T-helper 1 cell treated with Interleukin-12 subunit alpha and Interleukin-12 subunit beta and Interleukin-4 antibody, amounts not matched to agents 30 ng/mL and 1 ng/mL, for 36 hours (primary cell): ENCODE measurements around the gene NXN. TPM values are rescaled to one million over a fixed set of nuclear protein-coding genes. Genes with fewer than 3 reads are reported as not detected.
"Not testable (repeated sequence)": the region's sequence is repeated elsewhere in the genome, so short reads cannot be mapped to it uniquely, and the experiment has no call there.

Experiments
- intact Hi-C: fragments of 100-400 bp; cut with micrococcal nuclease; formaldehyde crosslinking; loops from one replicate; pipeline ENCODE4 v1.15.1; 2024
- total RNA-seq: library from RNA; stranded (reverse); gene quantifications from 2 replicates; pipeline ENCODE4 v1.2.3, GENCODE V29; 2022

NXN gene
- total RNA-seq, 1 donor from 2014 or later = 0.34 TPM

DNA sequence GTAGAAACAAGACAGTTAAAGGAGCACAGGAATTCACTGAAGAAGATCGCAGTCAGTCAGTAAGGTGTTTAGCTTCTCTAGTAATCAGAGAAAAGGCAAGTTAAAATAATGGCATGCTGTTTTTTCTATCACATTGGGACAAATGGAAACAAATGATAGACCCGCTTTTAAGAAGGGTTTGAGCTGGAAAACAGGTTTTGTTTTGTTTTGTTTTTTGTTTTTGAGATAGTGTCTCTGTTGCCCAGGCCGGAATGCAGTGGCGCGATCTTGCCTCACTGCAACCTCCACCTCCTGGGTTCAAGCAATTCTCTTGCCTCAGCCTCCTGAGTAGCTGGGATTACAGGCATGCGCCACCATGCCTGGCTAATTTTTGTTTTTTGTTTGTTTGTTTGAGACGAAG is 193.7 kb downstream of the NXN start:
- intact Hi-C loops = not testable (repeated sequence)

DNA sequence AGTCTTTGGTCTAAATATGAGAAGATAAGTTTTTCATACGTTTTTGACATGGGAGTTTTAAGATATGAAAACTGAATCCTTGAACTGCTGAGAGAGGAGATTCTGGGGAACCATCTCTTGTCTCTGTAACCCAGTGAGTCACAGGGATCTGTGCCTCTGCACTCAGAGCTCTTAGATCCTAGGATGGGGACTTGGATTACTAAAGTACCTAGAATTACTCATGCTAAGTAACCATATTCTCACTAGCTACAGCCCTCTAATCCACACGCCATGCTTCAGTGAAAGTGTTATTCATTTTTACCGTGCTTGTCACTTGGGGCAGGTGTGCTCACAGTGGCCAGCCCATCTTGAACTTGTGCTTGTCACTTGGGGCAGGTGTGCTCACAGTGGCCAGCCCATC is 195.4 kb downstream of the NXN start:
- intact Hi-C loops = no loop called here

DNA sequence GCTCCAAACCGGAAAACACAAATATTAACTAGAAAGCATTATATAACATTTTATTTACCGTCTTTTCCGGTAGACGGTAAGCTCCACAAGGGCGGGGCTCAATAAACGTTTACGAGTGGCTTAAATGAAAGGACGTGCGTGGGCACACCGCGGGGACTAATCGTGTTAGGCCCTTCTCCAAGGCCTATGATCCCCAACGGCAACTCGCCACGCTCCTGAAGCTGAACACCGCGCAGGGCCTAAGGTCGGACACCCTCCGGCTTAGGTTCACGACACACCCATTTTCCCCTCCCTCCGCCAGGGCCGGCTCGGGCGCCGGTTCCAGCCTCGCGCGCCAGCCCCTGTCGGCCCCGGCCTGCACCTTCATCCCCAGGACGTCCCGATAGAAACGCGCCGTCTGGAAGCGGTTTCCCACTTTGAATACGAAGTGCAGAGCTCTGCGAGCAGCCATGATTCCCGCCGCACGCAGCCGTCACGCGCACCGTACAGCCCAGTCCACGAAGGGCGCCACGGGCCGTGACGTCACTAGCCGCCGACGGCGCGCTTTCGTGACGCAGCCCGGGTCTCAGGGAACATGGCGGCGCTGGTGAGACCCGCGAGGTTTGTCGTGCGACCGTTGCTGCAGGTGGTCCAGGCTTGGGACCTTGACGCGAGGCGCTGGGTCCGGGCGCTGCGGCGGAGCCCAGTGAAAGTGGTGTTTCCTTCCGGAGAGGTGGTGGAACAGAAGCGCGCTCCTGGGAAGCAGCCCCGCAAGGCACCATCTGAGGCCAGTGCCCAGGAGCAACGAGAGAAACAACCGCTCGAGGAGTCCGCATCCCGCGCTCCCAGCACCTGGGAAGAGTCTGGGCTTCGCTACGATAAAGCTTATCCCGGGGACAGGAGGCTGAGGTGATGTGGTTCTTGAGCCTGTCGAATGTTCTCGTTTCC is 197.5 kb downstream of the NXN start, which contains the start of the genes GLOD4 and MRM3:
Gene GLOD4 (minus strand): TSS at position 476 of the 927 bp plus-strand sequence. CDS start 25 bp downstream, at position 451.
Gene MRM3 (plus strand): TSS at position 549 of the 927 bp plus-strand sequence. CDS start 26 bp downstream, at position 575.
- intact Hi-C loops = loop anchor here (1.0 to 2.0 kb wide), 5 partner anchors 30 to 371 kb away; partner anchors contain the start of genes GEMIN4 and VPS53

DNA sequence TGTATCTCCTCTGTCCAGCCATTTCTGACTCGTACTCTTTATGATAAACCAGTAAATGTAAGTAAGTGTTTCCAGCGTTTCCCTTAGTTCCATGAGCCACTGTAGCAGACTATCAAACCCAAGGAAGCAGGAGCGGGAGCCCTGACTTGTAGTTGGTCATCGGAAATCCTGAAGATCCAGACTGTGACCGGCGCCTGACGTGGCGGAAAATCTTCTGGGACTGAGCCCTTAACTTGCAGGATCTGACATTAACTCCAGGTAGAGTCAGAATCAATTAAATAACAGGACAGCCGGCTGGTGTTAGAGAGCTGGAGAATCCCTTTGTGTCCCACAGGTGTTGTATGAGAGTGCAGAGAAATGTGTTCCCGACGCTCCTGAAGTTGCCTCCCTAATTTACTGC is 201.5 kb downstream of the NXN start:
- intact Hi-C loops = no loop called here

DNA sequence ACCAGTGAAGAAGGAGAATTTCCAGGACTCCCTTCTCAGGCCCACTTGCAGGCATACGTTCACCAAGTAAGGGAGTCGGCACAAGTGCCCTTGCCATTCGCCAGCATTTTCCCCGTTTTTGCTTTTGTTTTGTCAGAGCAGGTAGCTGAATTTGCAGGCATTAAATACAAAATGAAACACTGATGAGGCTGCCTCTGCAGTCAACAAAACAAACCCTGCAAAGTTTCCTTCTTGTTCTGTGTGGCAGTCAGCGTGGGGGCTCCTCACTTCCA is 205.3 kb downstream of the NXN start:
- intact Hi-C loops = no loop called here

DNA sequence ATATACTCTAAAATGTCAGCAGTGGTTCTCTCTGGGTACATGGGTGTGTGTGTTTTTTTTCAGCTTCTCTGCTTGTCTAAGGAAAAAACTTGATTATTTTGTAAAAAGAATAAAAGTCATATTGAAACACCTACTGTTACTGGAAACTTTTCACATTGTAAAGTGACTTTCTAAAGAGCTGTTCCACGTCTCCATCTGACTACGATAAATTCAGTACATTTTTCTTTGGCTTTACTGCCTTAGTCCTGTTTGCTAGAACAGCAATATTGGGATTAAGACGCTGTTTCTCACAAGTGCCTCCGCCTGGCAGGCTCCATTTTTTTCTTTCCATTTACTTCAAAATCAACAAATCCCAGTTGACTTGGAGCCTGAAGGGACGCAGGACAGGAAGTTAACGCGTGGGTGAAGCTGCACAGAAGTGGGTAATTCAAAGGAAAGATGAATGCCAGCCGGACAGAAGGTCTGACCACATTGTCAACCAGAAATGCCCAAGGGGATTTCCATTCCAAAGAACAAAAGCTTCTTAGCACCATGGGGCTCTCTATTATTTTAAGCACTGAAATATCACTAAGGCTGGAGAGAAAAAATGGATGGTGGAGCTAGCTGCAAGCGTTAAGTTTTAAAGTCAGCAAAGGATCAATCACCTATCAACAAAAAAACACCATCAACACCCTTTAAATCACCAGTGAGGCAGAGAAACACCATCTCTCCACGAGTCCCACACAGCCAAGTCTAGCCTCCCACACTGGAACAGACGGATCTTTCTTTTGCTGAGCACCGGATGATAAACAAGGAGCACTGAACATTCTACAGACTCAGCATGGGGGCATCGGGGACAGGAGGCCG is 205.9 kb downstream of the NXN start:
- intact Hi-C loops = no loop called here

DNA sequence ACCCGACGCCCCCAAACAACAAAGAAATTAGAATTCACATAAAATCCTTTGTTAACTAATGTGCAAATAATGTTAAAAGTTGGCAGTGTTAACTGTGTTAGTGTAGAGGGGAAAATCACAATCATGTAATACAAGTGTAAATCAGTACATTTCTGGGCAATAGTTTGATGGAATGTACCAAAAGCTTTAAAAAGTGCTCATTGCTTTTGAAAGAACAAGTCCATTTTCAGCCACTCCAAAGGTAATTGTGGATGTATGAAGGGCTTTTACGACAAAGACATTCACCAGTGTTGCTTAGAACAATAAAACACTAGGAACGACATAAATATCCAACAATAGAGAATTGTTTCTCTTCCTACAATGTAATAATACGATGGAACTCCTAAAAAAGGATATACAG is 206.6 kb downstream of the NXN start:
- intact Hi-C loops = no loop called here

DNA sequence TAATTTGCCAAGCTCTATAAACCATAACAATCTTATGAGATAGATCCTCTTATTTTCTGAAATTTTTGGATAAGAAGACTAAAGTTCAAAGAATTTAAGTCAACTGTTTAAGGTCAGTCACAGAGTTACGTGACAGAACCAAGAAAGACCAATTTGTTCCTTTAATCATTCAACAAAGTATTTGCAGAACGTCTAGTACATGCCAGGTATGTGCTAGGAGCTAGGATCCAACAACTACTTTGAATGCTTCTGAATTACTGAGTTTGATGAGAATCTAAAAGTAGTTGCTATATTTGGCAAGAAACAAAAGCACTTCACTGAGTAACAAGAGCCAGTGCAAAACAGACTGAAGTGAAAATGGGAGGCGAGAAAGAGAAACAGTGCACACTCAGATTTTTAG is 212.5 kb downstream of the NXN start:
- intact Hi-C loops = no loop called here

DNA sequence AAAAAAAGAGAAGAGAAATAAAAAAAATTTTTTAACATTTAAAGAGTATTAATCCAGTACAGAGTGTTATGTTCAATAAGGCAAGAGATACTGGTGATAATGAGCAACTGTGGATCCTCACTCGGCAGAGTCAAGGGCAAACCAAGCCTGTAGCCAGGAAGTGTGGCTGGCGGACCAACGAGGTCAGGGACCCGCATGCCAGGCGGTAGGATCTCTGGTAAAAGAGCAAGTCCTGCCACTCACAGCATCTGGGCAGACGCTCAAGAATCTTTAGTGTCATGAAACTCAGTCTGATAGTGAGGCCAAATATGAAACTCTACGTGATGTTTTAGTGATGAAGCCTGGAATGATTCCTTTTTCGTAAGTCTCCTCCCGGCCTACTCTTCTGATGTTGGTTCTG is 219.2 kb downstream of the NXN start:
- intact Hi-C loops = no loop called here

DNA sequence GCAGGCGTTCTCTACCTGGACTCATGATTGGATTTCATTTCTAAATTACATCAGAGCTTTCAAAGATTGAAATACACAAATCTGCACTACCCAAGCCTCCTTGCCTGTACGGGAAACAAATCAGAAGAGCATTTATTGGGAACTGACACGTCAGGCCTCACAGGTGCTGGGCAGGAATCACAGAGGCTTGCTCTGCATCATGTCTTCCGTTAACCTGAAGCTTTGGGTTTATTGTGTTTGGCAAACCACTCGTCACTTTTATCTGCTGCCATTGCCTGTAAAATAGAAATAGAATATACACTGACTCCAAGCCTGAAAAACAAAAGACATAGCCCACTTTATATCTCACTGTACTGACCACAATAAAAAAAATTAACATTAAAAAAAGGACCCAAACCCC is 219.6 kb downstream of the NXN start:
- intact Hi-C loops = no loop called here

DNA sequence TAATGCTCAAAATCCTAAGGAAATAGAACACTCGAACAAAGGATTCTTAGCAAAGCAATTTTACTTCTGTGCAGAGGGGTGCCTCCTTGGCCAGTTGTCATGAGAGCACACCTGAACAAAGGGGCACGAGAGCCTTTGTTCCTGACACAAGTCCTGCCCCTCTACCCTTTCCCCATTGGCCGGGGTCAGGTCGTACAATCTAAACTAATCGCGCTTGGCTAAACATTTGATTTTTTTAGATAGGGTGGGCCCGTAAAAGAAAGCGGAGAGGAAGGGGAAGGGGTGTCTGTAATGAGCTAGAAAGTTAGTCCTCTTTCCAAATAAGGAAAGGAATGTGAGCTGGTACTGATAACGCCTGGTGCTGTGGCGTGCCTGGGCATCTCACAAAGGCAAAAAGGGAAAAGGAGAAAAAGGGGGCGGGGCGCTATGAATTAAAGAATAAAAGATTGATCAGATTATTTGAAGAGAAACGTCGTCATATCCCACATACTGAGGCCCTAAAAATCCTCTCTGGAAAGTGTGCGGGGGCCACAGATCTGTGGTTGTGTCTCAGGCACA is 223.5 kb downstream of the NXN start:
- intact Hi-C loops = not testable (repeated sequence)

DNA sequence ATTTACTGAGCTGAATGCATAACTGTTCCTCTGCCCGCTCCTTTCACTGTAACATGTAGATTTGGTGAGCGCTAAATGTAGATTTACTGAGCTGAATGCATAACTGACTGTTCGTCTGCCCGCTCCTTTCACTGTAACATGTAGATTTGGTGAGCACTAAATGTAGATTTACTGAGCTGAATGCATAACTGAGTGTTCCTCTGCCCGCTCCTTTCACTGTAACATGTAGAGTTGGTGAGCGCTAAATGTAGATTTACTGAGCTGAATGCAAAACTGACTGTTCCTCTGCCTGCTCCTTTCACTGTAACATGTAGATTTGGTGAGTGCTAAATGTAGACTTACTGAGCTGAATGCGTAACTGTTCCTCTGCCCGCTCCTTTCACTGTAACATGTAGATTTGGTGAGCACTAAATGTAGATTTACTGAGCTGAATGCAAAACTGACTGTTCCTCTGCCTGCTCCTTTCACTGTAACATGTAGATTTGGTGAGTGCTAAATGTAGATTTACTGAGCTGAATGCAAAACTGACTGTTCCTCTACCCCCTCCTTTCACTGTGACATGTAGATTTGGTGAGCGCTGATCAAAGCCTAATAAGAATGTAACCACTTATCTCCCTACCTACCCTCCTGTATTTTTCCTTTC is 224.1 kb downstream of the NXN start:
- intact Hi-C loops = not testable (repeated sequence)

DNA sequence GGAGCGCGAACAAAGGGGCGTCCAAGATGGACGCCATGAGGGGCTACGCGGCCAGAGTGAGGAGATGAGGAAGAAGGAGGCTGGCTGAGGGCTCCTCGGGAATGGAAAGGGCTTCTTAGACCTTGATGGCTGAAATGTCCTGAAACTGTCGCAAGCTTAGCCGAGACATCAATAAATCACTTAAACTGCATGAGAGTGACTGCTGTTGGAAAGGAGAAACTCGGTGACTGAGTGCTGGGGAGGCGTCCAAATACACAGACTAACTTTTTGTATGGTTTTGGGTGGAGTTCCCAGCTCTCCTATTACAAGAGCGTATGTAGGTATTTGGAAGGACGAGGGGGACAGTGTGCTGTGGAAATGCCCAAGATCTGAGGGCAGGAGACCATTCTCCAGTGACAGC is 226.2 kb downstream of the NXN start:
- intact Hi-C loops = no loop called here

DNA sequence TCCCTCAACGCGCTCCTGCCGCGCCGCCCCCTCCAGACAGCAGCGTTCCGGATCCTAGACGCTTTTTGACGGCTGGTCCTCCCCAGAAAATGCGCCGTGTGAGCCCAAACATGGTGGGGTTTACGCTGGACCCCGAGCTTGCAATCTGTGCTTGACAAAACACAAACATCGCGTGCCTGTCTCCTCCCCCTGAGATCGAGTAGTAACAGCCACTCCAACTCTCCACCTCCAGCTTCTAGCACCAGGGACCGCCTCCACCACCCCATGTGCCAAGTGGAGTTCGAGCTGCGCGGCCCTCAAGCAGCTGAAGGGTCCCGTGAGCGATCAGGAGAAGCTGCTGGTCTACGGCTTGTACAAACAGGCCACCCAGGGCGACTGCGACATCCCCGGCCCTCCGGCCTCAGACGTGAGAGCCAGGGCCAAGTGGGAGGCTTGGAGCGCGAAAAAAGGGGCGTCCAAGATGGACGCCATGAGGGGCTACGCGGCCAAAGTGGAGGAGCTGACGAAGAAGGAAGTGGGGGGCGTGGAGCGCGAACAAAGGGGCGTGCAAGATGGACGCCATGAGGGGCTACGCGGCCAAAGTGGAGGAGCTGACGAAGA is 226.9 kb downstream of the NXN start:
- intact Hi-C loops = loop anchor here (1.0 kb wide), 7 partner anchors 12 to 342 kb away; partner anchors contain the start of genes GLOD4, MRM3 and VPS53

DNA sequence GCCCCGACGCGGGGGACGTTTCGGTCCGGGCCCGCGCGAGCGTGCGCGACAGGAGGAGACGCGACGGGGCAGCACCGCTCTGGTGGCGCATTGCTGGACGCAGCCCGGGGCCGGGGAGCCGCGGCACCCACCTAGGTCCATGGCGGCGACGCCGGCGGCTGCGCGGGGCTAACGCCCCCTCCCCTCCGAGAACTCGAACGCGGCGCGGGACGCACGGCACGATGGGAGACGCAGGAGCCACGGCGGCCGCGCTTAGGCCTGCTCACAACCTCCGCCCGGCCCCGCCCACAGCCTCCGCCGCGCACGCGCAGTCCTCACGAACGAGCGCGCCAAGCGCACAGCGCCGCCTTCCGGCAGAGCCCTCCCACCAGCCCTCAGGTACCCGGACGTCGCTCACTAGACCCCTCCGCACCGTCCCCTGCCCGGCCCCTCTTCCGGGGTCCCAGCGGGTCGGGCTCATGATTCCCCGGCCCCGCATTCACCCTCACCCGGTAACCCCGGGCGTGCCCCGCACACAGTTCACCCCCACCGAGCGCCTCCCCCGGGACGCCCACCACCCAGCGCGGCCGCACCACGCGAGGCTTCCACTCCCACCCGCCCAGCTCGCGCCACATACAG is 227.5 kb downstream of the NXN start, which contains the start of gene GEMIN4:
Gene GEMIN4 (minus strand): TSS at position 263 of the 618 bp plus-strand sequence. CDS start 122 bp downstream, at position 141.
- intact Hi-C loops = loop anchor here (1.0 kb wide), 7 partner anchors 12 to 342 kb away; partner anchors contain the start of genes GLOD4, MRM3 and VPS53

DNA sequence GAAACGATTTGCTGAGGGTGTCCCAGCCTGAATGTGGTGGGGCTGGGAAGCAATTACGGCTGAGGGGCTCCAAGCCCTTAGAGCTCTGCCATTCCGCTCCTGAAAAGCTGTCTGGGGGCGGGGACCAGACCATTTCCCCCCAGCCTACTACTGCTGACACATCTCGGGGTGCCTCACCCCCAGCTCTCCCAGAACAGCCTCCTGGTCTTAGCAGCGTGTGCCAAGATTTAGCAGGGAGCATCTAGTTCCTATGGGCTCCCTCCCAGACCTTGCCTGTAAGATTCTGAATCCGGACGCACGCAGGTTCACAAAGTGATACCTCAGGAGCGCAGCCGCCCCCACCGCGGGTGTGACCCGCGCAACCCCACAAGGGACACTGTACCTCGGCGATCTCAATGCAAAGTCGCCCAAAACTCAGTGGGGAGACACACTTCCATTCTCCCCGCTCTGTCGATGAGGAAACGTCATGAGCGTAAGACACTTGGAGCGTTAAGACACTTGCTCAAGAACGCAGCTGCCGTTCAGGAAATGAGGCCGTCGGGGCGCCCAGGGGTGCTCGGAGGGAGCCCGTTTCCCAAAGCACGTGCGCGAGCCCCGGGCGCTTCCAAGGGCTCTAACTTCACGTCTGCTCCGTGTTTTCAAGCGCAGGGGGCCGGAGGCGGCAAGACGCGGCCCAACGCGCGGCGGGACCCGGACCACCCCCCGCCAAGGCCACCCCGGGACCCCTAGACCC is 228.1 kb downstream of the NXN start:
- intact Hi-C loops = loop anchor here (1.0 kb wide), 7 partner anchors 11 to 341 kb away; partner anchors contain the start of genes GLOD4, MRM3 and VPS53

DNA sequence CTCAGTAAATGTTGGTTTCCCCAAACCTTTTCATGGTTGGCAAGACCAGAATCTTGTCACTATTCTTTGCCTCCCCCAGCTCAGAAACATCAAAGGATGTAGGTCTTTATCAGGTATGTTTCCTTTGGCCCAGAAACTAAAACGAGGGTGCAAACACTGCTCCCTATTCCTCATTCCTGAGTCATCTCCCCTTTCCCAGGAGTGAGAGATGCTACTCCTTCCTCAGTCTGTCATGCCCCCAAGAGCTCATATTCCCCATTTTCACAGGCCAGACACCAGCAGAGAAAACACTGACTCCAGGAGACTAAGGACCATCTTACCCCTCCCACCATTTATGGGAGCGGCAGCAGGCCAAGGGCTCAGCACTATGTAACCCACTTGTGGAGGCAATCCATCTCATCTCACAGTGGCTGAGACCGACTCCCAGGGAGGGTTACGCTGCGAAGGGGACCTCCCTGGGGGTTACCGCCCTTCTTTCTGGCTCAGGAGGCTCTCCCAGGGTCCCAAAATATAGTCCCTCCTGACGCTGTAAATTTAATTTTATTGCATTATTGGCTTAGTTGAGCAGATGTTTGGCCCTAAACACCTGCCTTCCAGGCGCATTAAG is 229.0 kb downstream of the NXN start:
- intact Hi-C loops = no loop called here

DNA sequence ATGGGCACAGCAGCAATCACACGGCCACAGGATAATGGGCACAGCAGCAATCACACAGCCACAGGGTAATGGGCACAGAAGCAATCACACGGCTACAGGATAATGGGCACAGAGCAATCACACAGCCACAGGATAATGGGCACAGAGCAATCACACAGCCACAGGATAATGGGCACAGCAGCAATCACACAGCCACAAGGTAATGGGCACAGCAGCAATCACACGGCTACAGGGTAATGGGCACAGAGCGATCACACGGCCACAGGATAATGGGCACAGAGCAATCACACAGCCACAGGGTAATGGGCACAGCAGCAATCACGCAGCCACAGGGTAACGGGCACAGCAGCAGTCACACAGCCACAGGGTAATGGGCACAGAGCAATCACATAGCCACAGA is 230.2 kb downstream of the NXN start:
- intact Hi-C loops = not testable (repeated sequence)
